OCI-LY7 (cell line): ENCODE results near the gene ADORA2A. TPM values are rescaled to one million over a fixed set of nuclear protein-coding genes. Genes with fewer than 3 reads are reported as not detected.

ENCODE experiments used
- BruUV-seq: library from RNA; stranded (reverse); fragments of 400-500 nt; replicated peaks from 2 replicates; lab custom pipeline; 2021; lab: Mats Ljungman, UMichigan
- CTCF ChIA-PET: fragments of 300-600 bp; sonication (Branson Sonifier 250); formaldehyde crosslinking; loops from one replicate; lab custom pipeline; 2022; ENCODE audit warnings: antibody characterized with exemption; ENCODE audit not compliant: unreplicated experiment; lab: Charles Lee
- POLR2A ChIA-PET: fragments of 300-600 bp; sonication (Branson Sonifier 250); formaldehyde crosslinking; loops from one replicate; lab custom pipeline; 2022; ENCODE audit warnings: antibody characterized with exemption; lab: Charles Lee
- DNase-seq: peaks from one replicate; pipeline ENCODE4 v3.0.0-alpha.2; 2015; ENCODE audit warnings: low spot score
- H2AFZ ChIP-seq: fragments of 200-600 bp; sonication (generic), shearing (Covaris generic); 2 replicates; pipeline ENCODE4 v1.6.1; 2014; ENCODE audit warnings: mild to moderate bottlenecking, antibody characterized with exemption, low read length, moderate library complexity
- H3K27ac ChIP-seq: fragments of 200-600 bp; sonication (generic); 2 replicates; pipeline ENCODE4 v1.5.1; 2014; ENCODE audit warnings: mixed run types, low read depth, mild to moderate bottlenecking, moderate library complexity, low read length, inconsistent platforms; ENCODE audit not compliant: poor library complexity, severe bottlenecking
- H3K36me3 ChIP-seq: fragments of 200-600 bp; sonication (generic); 2 replicates; pipeline ENCODE4 v1.6.1; 2014; ENCODE audit warnings: mild to moderate bottlenecking, antibody characterized with exemption, low read length, moderate library complexity, mixed read lengths; ENCODE audit not compliant: insufficient read depth
- H3K4me1 ChIP-seq: fragments of 200-600 bp; sonication (generic); 2 replicates; pipeline ENCODE4 v1.5.1; 2014; ENCODE audit warnings: mild to moderate bottlenecking, low read length; ENCODE audit not compliant: insufficient read depth, poor library complexity, severe bottlenecking
- H3K4me2 ChIP-seq: fragments of 200-600 bp; sonication (generic); 2 replicates; pipeline ENCODE4 v1.6.1; 2014; ENCODE audit warnings: mild to moderate bottlenecking, low read length
- H3K4me3 ChIP-seq: fragments of 200-600 bp; sonication (generic); 2 replicates; pipeline ENCODE4 v1.5.1; 2014; ENCODE audit warnings: mild to moderate bottlenecking, low read depth, low read length; ENCODE audit not compliant: poor library complexity, severe bottlenecking
- H3K79me2 ChIP-seq: fragments of 200-600 bp; sonication (generic); 2 replicates; pipeline ENCODE4 v1.6.1; 2016; ENCODE audit warnings: low read depth, mild to moderate bottlenecking, low read length, moderate library complexity, mixed read lengths; ENCODE audit not compliant: insufficient read depth
- H3K9me2 ChIP-seq: fragments of 200-600 bp; sonication (generic); 2 replicates; pipeline ENCODE4 v1.6.1; 2016; ENCODE audit warnings: mild to moderate bottlenecking, low read length, mixed read lengths; ENCODE audit not compliant: insufficient read depth
- H3K9me3 ChIP-seq: fragments of 200-600 bp; sonication (generic); 2 replicates; pipeline ENCODE4 v1.6.1; 2014; ENCODE audit warnings: mild to moderate bottlenecking, mixed run types, low read length, mixed read lengths
- H4K20me1 ChIP-seq: fragments of 200-600 bp; sonication (generic); 2 replicates; pipeline ENCODE4 v1.6.1; 2014; ENCODE audit warnings: mild to moderate bottlenecking, antibody characterized with exemption, low read length, moderate library complexity, mixed read lengths; ENCODE audit not compliant: insufficient read depth
- CTCF ChIP-seq: fragments of 200-600 bp; sonication (generic); conservative IDR thresholded peaks from 2 replicates; pipeline ENCODE4 v1.5.1; 2014; ENCODE audit warnings: mild to moderate bottlenecking, antibody characterized with exemption, low read length, moderate library complexity, mixed read lengths
- EZH2phosphoT487 ChIP-seq: fragments of 200-600 bp; sonication (generic); IDR thresholded peaks from 2 replicates; pipeline ENCODE4 v1.6.1; 2018; ENCODE audit warnings: low read depth, borderline replicate concordance, mild to moderate bottlenecking, mixed run types, antibody characterized with exemption, low read length, moderate library complexity, mixed read lengths
- intact Hi-C: fragments of 100-400 bp; cut with micrococcal nuclease; formaldehyde crosslinking; loops from one replicate; pipeline ENCODE4 v1.10.0; 2022; ENCODE audit not compliant: unreplicated experiment
- total RNA-seq, 2 experiments: library from RNA; depleted of rRNA in 1 of 2; stranded (reverse); fragments of >200 nt in 1 of 2; shearing (Covaris generic) in 1 of 2; gene quantifications; 2 replicates each; pipeline ENCODE4 v1.2.3, GENCODE V29; 2014 to 2022

Gene ADORA2A
- total RNA-seq, 2 experiments from 2014 or later: 35.0 to 35.7 TPM

GRCh38 chr22:24411256-24412004, 16.0 kb upstream of the ADORA2A start:
- CTCF ChIA-PET: no interaction called here
- TF ChIP-seq EZH2phosphoT487: no peak
- TF ChIP-seq CTCF: no peak
- no peak overlapping the region for H3K4me3 ChIP-seq
- H2AFZ ChIP-seq: no peak overlapping the region
- no TSS peak for BruUV-seq
- POLR2A ChIA-PET: interaction anchor here (0.5 kb wide), 1 partner anchor 51 kb away, joined by 4 read pairs; no protein-coding TSS in a partner anchor
- H4K20me1 ChIP-seq: no peaks in the 10 kb centered on the region
- H3K9me3 ChIP-seq: no peaks in the 10 kb centered on the region
- DNase-seq: no peak
- H3K79me2 ChIP-seq: no peaks in the 10 kb centered on the region
- intact Hi-C loops: no loop called here
- no peak overlapping the region for H3K4me2 ChIP-seq
- no peaks in the 10 kb centered on the region for H3K4me1 ChIP-seq
- H3K36me3 ChIP-seq: peaks cover 32% of the 10 kb centered on the region
- no peaks in the 10 kb centered on the region for H3K9me2 ChIP-seq
- H3K27ac ChIP-seq: no peak overlapping the region

- H3K9me2 ChIP-seq: no peaks in the 10 kb centered on the region
- H3K4me3 ChIP-seq: no peak overlapping the region
- no TSS peak for BruUV-seq
- POLR2A ChIA-PET: interaction anchor here (0.5 to 0.6 kb wide), 2 partner anchors 28 to 50 kb away, joined by 4 read pairs; no protein-coding TSS in a partner anchor
- H2AFZ ChIP-seq: no peak overlapping the region
- no peak overlapping the region for H3K27ac ChIP-seq
- intact Hi-C loops: no loop called here
- no peaks in the 10 kb centered on the region for H3K9me3 ChIP-seq
- TF ChIP-seq EZH2phosphoT487: no peak
- no peak for TF ChIP-seq CTCF
- DNase-seq: no peak
- no peaks in the 10 kb centered on the region for H3K79me2 ChIP-seq
- H4K20me1 ChIP-seq: no peaks in the 10 kb centered on the region
- peaks cover 33% of the 10 kb centered on the region for H3K36me3 ChIP-seq
- no peak overlapping the region for H3K4me2 ChIP-seq
- CTCF ChIA-PET: no interaction called here
- H3K4me1 ChIP-seq: no peaks in the 10 kb centered on the region
These were observed 15.1 kb upstream of the ADORA2A start for GRCh38 chr22:24412274-24412673.

GRCh38 chr22:24413271-24413670, 14.1 kb upstream of the ADORA2A start:
- ChIA-PET POLR2A (no interaction called here), CTCF (no interaction called here)
- H3K9me2 ChIP-seq: no peaks in the 10 kb centered on the region
- H3K27ac ChIP-seq: no peak overlapping the region
- H3K79me2 ChIP-seq: no peaks in the 10 kb centered on the region
- H3K4me3 ChIP-seq: no peak overlapping the region
- H3K4me1 ChIP-seq: no peaks in the 10 kb centered on the region
- no peak for DNase-seq
- H2AFZ ChIP-seq: no peak overlapping the region
- no TSS peak for BruUV-seq
- TF ChIP-seq CTCF (no peak), EZH2phosphoT487 (no peak)
- peaks cover 33% of the 10 kb centered on the region for H3K36me3 ChIP-seq
- H3K9me3 ChIP-seq: no peaks in the 10 kb centered on the region
- no peaks in the 10 kb centered on the region for H4K20me1 ChIP-seq
- H3K4me2 ChIP-seq: no peak overlapping the region
- intact Hi-C loops: no loop called here
